ENCODE data around the gene ANKRD13A.

The ANKRD13A gene

GRCh38 chr12:110029290-110029815 lies 30.1 kb downstream of the ANKRD13A start:
- no peak for DNase-seq (ENCODE audit: low read depth)

GRCh38 chr12:110033888-110034287 lies 34.7 kb downstream of the ANKRD13A start:
- TF ChIP-seq CTCF (IDR thresholded peaks at IDR 0.05; ENCODE audit: insufficient read depth, low read depth, low read length, missing control alignments): no peak
- no peak for DNase-seq (ENCODE audit: low read depth)
- H3K4me3 ChIP-seq (ENCODE audit: low read length): no peak overlapping the region

More at GRCh38 chr12:110029290-110029815, 30.1 kb downstream of the ANKRD13A start:
- TF ChIP-seq CTCF (IDR thresholded peaks at IDR 0.05; ENCODE audit: insufficient read depth, low read depth, low read length, missing control alignments): no peak
- H3K4me3 ChIP-seq (ENCODE audit: low read length): no peak overlapping the region

GRCh38 chr12:110035534-110036104 lies 36.4 kb downstream of the ANKRD13A start:
- TF ChIP-seq CTCF (IDR thresholded peaks at IDR 0.05; ENCODE audit: insufficient read depth, low read depth, low read length, missing control alignments): no peak
- DNase-seq (ENCODE audit: low read depth): no peak
- no peak overlapping the region for H3K4me3 ChIP-seq (ENCODE audit: low read length)

- no peak for TF ChIP-seq CTCF (IDR thresholded peaks at IDR 0.05; ENCODE audit: insufficient read depth, low read depth, low read length, missing control alignments)
- DNase-seq (ENCODE audit: low read depth): no peak
Measured at GRCh38 chr12:110037315-110037714, 38.1 kb downstream of the ANKRD13A start.

GRCh38 chr12:110038741-110039084 lies 39.5 kb downstream of the ANKRD13A start:
- TF ChIP-seq CTCF (IDR thresholded peaks at IDR 0.05; ENCODE audit: insufficient read depth, low read depth, low read length, missing control alignments): no peak
- no peak overlapping the region for H3K4me3 ChIP-seq (ENCODE audit: low read length)
- DNase-seq (ENCODE audit: low read depth): no peak

More at GRCh38 chr12:110037315-110037714, 38.1 kb downstream of the ANKRD13A start:
- H3K4me3 ChIP-seq (ENCODE audit: low read length): no peak overlapping the region

GRCh38 chr12:110039085-110039807 lies 40.0 kb downstream of the ANKRD13A start:
- H3K4me3 ChIP-seq (ENCODE audit: low read length): no peak overlapping the region
- DNase-seq (ENCODE audit: low read depth): peak; percentile 94
- TF ChIP-seq CTCF (IDR thresholded peaks at IDR 0.05; ENCODE audit: insufficient read depth, low read depth, low read length, missing control alignments): no peak

Data from epithelial cell of esophagus (primary cell).